H9 (cell line): ENCODE results near the gene IGF1R. TPM values are rescaled to one million over a fixed set of nuclear protein-coding genes. Genes with fewer than 3 reads are reported as not detected.

Source experiments
- DNase-seq: peaks from one replicate; pipeline ENCODE4 v3.0.0-alpha.2; 2017
- H2AFZ ChIP-seq: one replicate; pipeline ENCODE4 v1.6.1; 2013; ENCODE audit warnings: mild to moderate bottlenecking, low read length, control low read depth, moderate library complexity
- H2AK5ac ChIP-seq: 2 replicates; pipeline ENCODE4 v1.6.1; 2013; ENCODE audit warnings: low read length, control low read depth, mixed read lengths; ENCODE audit not compliant: insufficient read length
- H2BK120ac ChIP-seq: one replicate; pipeline ENCODE4 v1.6.1; 2013; ENCODE audit warnings: low read depth, mild to moderate bottlenecking, low read length, control low read depth, inconsistent platforms; ENCODE audit not compliant: poor library complexity, severe bottlenecking
- H2BK12ac ChIP-seq: 2 replicates; pipeline ENCODE4 v1.6.1; 2013; ENCODE audit warnings: low read length, control low read depth, mixed read lengths, low read depth; ENCODE audit not compliant: insufficient read length
- H2BK15ac ChIP-seq: 2 replicates; pipeline ENCODE4 v1.6.1; 2013; ENCODE audit warnings: low read depth, low read length, control low read depth
- H2BK20ac ChIP-seq: one replicate; pipeline ENCODE4 v1.6.1; 2013; ENCODE audit warnings: low read depth, mild to moderate bottlenecking, low read length, control low read depth, inconsistent platforms; ENCODE audit not compliant: poor library complexity, severe bottlenecking
- H2BK5ac ChIP-seq: 2 replicates; pipeline ENCODE4 v1.6.1; 2013; ENCODE audit warnings: low read length, control low read depth, mixed read lengths; ENCODE audit not compliant: insufficient read length
- H3K14ac ChIP-seq: 2 replicates; pipeline ENCODE4 v1.6.1; 2013; ENCODE audit warnings: low read length, control low read depth; ENCODE audit not compliant: insufficient read depth
- H3K18ac ChIP-seq: 2 replicates; pipeline ENCODE4 v1.6.1; 2013; ENCODE audit warnings: low read depth, mild to moderate bottlenecking, mixed read lengths, low read length, control low read depth; ENCODE audit not compliant: insufficient read length
- H3K23ac ChIP-seq: 2 replicates; pipeline ENCODE4 v1.6.1; 2013; ENCODE audit warnings: low read length, control low read depth, mixed read lengths, low read depth; ENCODE audit not compliant: insufficient read length
- H3K23me2 ChIP-seq: 2 replicates; pipeline ENCODE4 v1.6.1; 2013; ENCODE audit warnings: low read depth, mild to moderate bottlenecking, mixed read lengths, low read length, control low read depth; ENCODE audit not compliant: insufficient read length, poor library complexity, severe bottlenecking
- H3K27ac ChIP-seq: 2 replicates; pipeline ENCODE4 v1.5.1; 2013; ENCODE audit warnings: low read length, control low read depth, mixed read lengths, low read depth; ENCODE audit not compliant: insufficient read length
- H3K27me3 ChIP-seq: 2 replicates; pipeline ENCODE4 v1.6.1; 2013; ENCODE audit warnings: low read length, control low read depth, inconsistent platforms; ENCODE audit not compliant: insufficient read depth
- H3K4ac ChIP-seq: 2 replicates; pipeline ENCODE4 v1.6.1; 2013; ENCODE audit warnings: low read depth, mild to moderate bottlenecking, control low read depth, inconsistent platforms, low read length, moderate library complexity
- H3K4me1 ChIP-seq: 2 replicates; pipeline ENCODE4 v1.6.1; 2013; ENCODE audit warnings: low read length, control low read depth, inconsistent platforms; ENCODE audit not compliant: insufficient read depth
- H3K4me2 ChIP-seq: 2 replicates; pipeline ENCODE4 v1.6.1; 2013; ENCODE audit warnings: low read length, control low read depth, mixed read lengths; ENCODE audit not compliant: insufficient read length, insufficient read depth
- H3K56ac ChIP-seq: 2 replicates; pipeline ENCODE4 v1.6.1; 2013; ENCODE audit warnings: low read depth, mild to moderate bottlenecking, mixed read lengths, low read length, control low read depth; ENCODE audit not compliant: insufficient read length
- H3K79me1 ChIP-seq: 2 replicates; pipeline ENCODE4 v1.6.1; 2013; ENCODE audit warnings: low read depth, mild to moderate bottlenecking, moderate library complexity, low read length, control low read depth, inconsistent platforms; ENCODE audit not compliant: insufficient read depth, poor library complexity, severe bottlenecking
- H3K79me2 ChIP-seq: 2 replicates; pipeline ENCODE4 v1.6.1; 2013; ENCODE audit warnings: low read length, control low read depth, inconsistent platforms; ENCODE audit not compliant: insufficient read depth
- H3K9ac ChIP-seq: 2 replicates; pipeline ENCODE4 v1.6.1; 2013; ENCODE audit warnings: low read length, control low read depth, mixed read lengths; ENCODE audit not compliant: insufficient read length; ENCODE audit errors: extremely low read depth
- H3K9me3 ChIP-seq: one replicate; pipeline ENCODE4 v1.6.1; 2013; ENCODE audit warnings: low read depth, low read length, inconsistent platforms; ENCODE audit not compliant: control insufficient read depth
- H3T11ph ChIP-seq: one replicate; pipeline ENCODE4 v1.6.1; 2013; ENCODE audit warnings: mild to moderate bottlenecking, low read length, control low read depth, inconsistent platforms
- H4K20me1 ChIP-seq: one replicate; pipeline ENCODE4 v1.6.1; 2013; ENCODE audit not compliant: control insufficient read depth, insufficient read length, insufficient read depth
- H4K5ac ChIP-seq: 2 replicates; pipeline ENCODE4 v1.6.1; 2013; ENCODE audit warnings: low read depth, mild to moderate bottlenecking, mixed read lengths, low read length, control low read depth; ENCODE audit not compliant: insufficient read length
- H4K8ac ChIP-seq: replicated peaks from 2 replicates; pipeline ENCODE4 v1.6.1; 2013; ENCODE audit warnings: low read length, control low read depth, mixed read lengths, low read depth; ENCODE audit not compliant: insufficient read length
- H4K91ac ChIP-seq: 2 replicates; pipeline ENCODE4 v1.6.1; 2013; ENCODE audit warnings: low read depth, mild to moderate bottlenecking, moderate library complexity, mixed read lengths, low read length, control low read depth; ENCODE audit not compliant: insufficient read length
- H3K27ac Mint-ChIP-seq, 3 experiments: 2 replicates in 2 of 3; 3 replicates in 1 of 3; pipeline ENCODE4 v1.8.0; 2020 to 2021; ENCODE audit warnings: mixed read lengths in 3 of 3, mild to moderate bottlenecking in 1 of 3, moderate library complexity in 1 of 3
- H3K27me3 Mint-ChIP-seq: 2 replicates; pipeline ENCODE4 v1.8.0; 2021; ENCODE audit warnings: low read depth, mild to moderate bottlenecking, moderate library complexity, mixed read lengths
- H3K36me3 Mint-ChIP-seq, 3 experiments: 2 replicates in 2 of 3; 3 replicates in 1 of 3; pipeline ENCODE4 v1.8.0; 2020 to 2021; ENCODE audit warnings: low read depth in 3 of 3, mixed read lengths in 3 of 3; ENCODE audit not compliant: insufficient read depth in 1 of 3
- H3K4me1 Mint-ChIP-seq, 2 experiments: 2 replicates each; pipeline ENCODE4 v1.8.0; 2020; ENCODE audit warnings: mixed read lengths in 2 of 2
- H3K4me3 Mint-ChIP-seq, 2 experiments: 2 replicates in 1 of 2; 3 replicates in 1 of 2; pipeline ENCODE4 v1.8.0; 2020 to 2021; ENCODE audit warnings: mild to moderate bottlenecking in 2 of 2, mixed read lengths in 2 of 2, moderate library complexity in 1 of 2
- H3K9me3 Mint-ChIP-seq, 2 experiments: 2 replicates in 1 of 2; 3 replicates in 1 of 2; pipeline ENCODE4 v1.8.0; 2020; ENCODE audit warnings: mild to moderate bottlenecking in 2 of 2, mixed read lengths in 2 of 2, moderate library complexity in 1 of 2
- WGBS: extraction: QIAGEN DNeasy Blood & Tissue Kit; methylation state at CpG from one replicate; pipeline ENCODE4 v1.1.7; 2013; ENCODE audit warnings: missing lambda C conversion rate, low lambda C conversion rate, mixed read lengths; ENCODE audit not compliant: insufficient read length; ENCODE audit errors: extremely low coverage; 5-methylcytosine and 5-hydroxymethylcytosine counted together
- total RNA-seq: library from RNA; stranded (reverse); gene quantifications from 2 replicates; pipeline ENCODE4 v1.2.1, GENCODE V29; 2021
- TF ChIP-seq, protein P1 (sequence below): fragments of 200-600 bp; sonication (generic); conservative IDR thresholded peaks from 3 replicates; pipeline ENCODE4 v1.8.0; 2021; ENCODE audit warnings: antibody characterized with exemption, mild to moderate bottlenecking

Gene IGF1R
- total RNA-seq, 1 experiment from 2014 or later = 70.0 TPM

DNA sequence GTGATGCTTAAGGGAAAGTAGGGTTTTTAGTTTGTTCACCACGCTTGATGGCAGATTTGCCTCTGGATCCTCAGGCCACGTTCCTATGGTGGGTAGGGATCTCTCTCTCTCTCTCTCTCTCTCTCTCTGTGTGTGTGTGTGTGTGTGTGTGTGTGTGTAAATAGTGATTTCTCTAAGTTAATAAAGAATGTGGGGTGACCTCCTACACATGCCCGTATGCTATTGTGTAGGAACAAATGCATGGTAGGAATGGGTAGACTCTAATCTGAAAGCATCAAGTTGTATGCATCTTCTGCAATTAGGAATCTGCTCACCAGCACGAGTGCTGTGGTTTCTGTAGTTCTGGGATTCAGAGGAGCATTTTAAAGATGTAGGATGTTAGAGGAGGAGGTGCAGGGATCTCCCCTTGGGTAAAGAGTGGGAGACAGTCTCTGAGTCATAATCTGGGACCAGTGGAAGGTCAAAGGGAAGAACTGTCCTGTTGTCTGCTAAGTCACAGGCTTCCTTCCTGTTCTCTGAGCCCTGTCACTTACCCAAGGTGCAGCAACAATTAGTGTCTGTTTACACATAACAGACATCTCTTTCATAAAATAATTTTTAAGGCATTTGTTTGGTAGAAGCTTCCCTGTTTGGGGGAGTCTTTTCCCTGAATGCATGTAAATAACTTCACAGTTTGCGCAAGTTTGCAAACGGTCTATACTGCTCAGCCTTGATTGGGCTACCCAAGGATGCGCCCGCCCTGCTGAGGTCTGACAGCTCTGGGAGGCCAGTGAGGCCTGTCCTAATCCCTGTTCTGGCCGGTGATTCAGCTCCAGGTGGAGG is 139.8 kb downstream of the IGF1R start:
- Histone ChIP-seq H3K4me1 (peaks cover 15% of the 10 kb centered on the region), H3K27me3 (no peaks in the 10 kb centered on the region), H3K27ac (no peak overlapping the region), H2BK15ac (no peak overlapping the region), H2AK5ac (no peak overlapping the region), H2BK5ac (no peak overlapping the region), H3K23me2 (no peaks in the 10 kb centered on the region), H3T11ph (no peak overlapping the region), H3K4me2 (no peak overlapping the region), H2BK20ac (no peak overlapping the region), H2BK12ac (no peak overlapping the region), H2BK120ac (no peak overlapping the region), H4K91ac (no peak overlapping the region), H3K4ac (no peak overlapping the region), H3K18ac (no peak overlapping the region), H3K9ac (no peak overlapping the region), H3K56ac (no peak overlapping the region), H3K14ac (no peak overlapping the region), H3K23ac (no peak overlapping the region), H2AFZ (no peak overlapping the region), H3K9me3 (no peaks in the 10 kb centered on the region), H3K79me1 (peaks cover 8% of the 10 kb centered on the region), H4K5ac (no peak overlapping the region), H4K20me1 (no peaks in the 10 kb centered on the region), H4K8ac (no peak overlapping the region), H3K79me2 (peaks cover 22% of the 10 kb centered on the region; the same call in 1 of the 2 replicates)
- H3K36me3 Mint-ChIP-seq = no peaks in the 10 kb centered on the region
- WGBS = no CpG with 5 or more reads among the region's 9 CpGs
- peaks cover 89 to 90% of the 10 kb centered on the region in 2 experiments for H3K4me1 Mint-ChIP-seq
- TF ChIP-seq, protein P1, sequence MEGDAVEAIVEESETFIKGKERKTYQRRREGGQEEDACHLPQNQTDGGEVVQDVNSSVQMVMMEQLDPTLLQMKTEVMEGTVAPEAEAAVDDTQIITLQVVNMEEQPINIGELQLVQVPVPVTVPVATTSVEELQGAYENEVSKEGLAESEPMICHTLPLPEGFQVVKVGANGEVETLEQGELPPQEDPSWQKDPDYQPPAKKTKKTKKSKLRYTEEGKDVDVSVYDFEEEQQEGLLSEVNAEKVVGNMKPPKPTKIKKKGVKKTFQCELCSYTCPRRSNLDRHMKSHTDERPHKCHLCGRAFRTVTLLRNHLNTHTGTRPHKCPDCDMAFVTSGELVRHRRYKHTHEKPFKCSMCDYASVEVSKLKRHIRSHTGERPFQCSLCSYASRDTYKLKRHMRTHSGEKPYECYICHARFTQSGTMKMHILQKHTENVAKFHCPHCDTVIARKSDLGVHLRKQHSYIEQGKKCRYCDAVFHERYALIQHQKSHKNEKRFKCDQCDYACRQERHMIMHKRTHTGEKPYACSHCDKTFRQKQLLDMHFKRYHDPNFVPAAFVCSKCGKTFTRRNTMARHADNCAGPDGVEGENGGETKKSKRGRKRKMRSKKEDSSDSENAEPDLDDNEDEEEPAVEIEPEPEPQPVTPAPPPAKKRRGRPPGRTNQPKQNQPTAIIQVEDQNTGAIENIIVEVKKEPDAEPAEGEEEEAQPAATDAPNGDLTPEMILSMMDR = no peak
- H3K27me3 Mint-ChIP-seq = no peaks in the 10 kb centered on the region
- no peaks in the 10 kb centered on the region for H3K9me3 Mint-ChIP-seq
- DNase-seq = no peak
- peak overlapping the region; percentile 19 to 49 (median 28); a peak in 3 of 7 replicates for H3K27ac Mint-ChIP-seq
- H3K4me3 Mint-ChIP-seq = no peak overlapping the region; a peak in 2 of 5 replicates
